ENCODE results near the gene ZNF628. TPM values are rescaled to one million over a fixed set of nuclear protein-coding genes. Genes with fewer than 3 reads are reported as not detected.

The ZNF628 gene
- total and polyA plus RNA-seq, 2 of the 8 experiments (the other 6 are each of a cell fraction or from before 2014, with no cell fraction given): 1.7 to 10.8 TPM

- H3K79me1 ChIP-seq (ENCODE audit: low read depth, low read length): peaks cover 6% of the 10 kb centered on the region
- H3K23ac ChIP-seq (ENCODE audit: insufficient read length): no peak overlapping the region
- FAIRE-seq: no peak
- H4K5ac ChIP-seq (ENCODE audit: insufficient read length, low read depth, low read length): no peak overlapping the region
- no peaks in the 10 kb centered on the region for H3K79me2 ChIP-seq (ENCODE audit: control insufficient read depth in 1 of 2, insufficient read depth in 2 of 2, low read length in 2 of 2)
- no peak overlapping the region for H3K9ac ChIP-seq (replicated peaks in 1 of 4; ENCODE audit: extremely low read depth in 1 of 4, low read depth in 3 of 4, low read length in 3 of 4)
- 0 out of 4 replicates have a peak, but pooled peaks cover 0 to 9% of the 10 kb centered on the region in 2 experiments for H3K9me3 ChIP-seq (ENCODE audit: insufficient read depth in 2 of 2, low read depth in 1 of 2, low read length in 1 of 2)
- peaks cover 0 to 3% (median 0%) of the 10 kb centered on the region in 4 experiments; a peak in 1 of 7 replicates for H3K4me1 ChIP-seq (replicated peaks in 1 of 4; ENCODE audit: control insufficient read depth in 3 of 4, insufficient read depth in 4 of 4, low read length in 3 of 4)
- H2BK12ac ChIP-seq (ENCODE audit: low read depth, low read length): no peak overlapping the region
- no peaks in the 10 kb centered on the region for H3K36me3 ChIP-seq (ENCODE audit: control insufficient read depth in 2 of 4, insufficient read depth in 4 of 4, low read length in 3 of 4)
- no peak overlapping the region for H3K56ac ChIP-seq (replicated peaks; ENCODE audit: insufficient read length, low read depth, low read length)
- ChIA-PET POLR2A (ENCODE audit: partially characterized antibody) (no interaction called here), CTCF (ENCODE audit: partially characterized antibody) (no interaction called here)
- H2AFZ ChIP-seq (ENCODE audit: low read length): no peak overlapping the region
- no peak overlapping the region for H3K27ac ChIP-seq (ENCODE audit: low read depth, low read length)
- H4K8ac ChIP-seq (ENCODE audit: extremely low read depth, insufficient read depth, low read length): no peak overlapping the region
- no peak overlapping the region for H2AK5ac ChIP-seq (ENCODE audit: low read depth, low read length)
- H3K27me3 ChIP-seq (replicated peaks in 1 of 4; ENCODE audit: control insufficient read depth in 3 of 4, extremely low read depth in 1 of 4, insufficient read depth in 3 of 4, low read length in 3 of 4): peaks cover 0 to 2% (median 0%) of the 10 kb centered on the region in 4 experiments; a peak in 2 of 7 replicates
- H3K4me2 ChIP-seq (ENCODE audit: insufficient read depth in 1 of 2, low read depth in 2 of 2, low read length in 2 of 2): no peak overlapping the region
- no peak for DNase-seq (ENCODE audit: low read depth in 1 of 2, low spot score in 2 of 2)
- no peak overlapping the region for H2BK15ac ChIP-seq (ENCODE audit: low read length)
- H3K4me3 ChIP-seq (ENCODE audit: extremely low read depth in 1 of 4, insufficient read depth in 2 of 4, low read depth in 3 of 4, low read length in 4 of 4): no peak overlapping the region
- 91% methylated on average over 1 of the region's 1 CpG; no CpG with 5 or more reads in 1 of the 2 experiments for WGBS, 2 experiments (ENCODE audit: extremely low coverage in 1 of 2, insufficient coverage in 1 of 2, insufficient read length in 1 of 2, insufficient replicate concordance in 2 of 2, low coverage in 1 of 2, low lambda C conversion rate in 2 of 2, missing lambda C conversion rate in 1 of 2)
- H4K91ac ChIP-seq (replicated peaks; ENCODE audit: insufficient read length, low read length): no peak overlapping the region
- H3K18ac ChIP-seq (ENCODE audit: extremely low read depth, low read length): no peak overlapping the region
- no peak overlapping the region for H2BK5ac ChIP-seq (ENCODE audit: low read depth, low read length)
- no peak overlapping the region for H2BK20ac ChIP-seq (ENCODE audit: low read length)
- no peak overlapping the region for H3K14ac ChIP-seq (ENCODE audit: insufficient read length)
- H3K23me2 ChIP-seq (ENCODE audit: low read depth, low read length): peaks cover 13% of the 10 kb centered on the region; the same call in 1 of the 2 replicates
- no peak overlapping the region for H3K4ac ChIP-seq (replicated peaks; ENCODE audit: insufficient read length, low read depth, low read length)
- TF ChIP-seq TEAD4 (IDR thresholded peaks at IDR 0.05; ENCODE audit: low read depth, low read length): no peak
- TF ChIP-seq HDAC2 (IDR thresholded peaks at IDR 0.05; ENCODE audit: borderline replicate concordance in 1 of 2, low read depth in 2 of 2, low read length in 2 of 2): no peak
- TF ChIP-seq RXRA (IDR thresholded peaks at IDR 0.05; ENCODE audit: insufficient read depth, low read depth, low read length): no peak
- TF ChIP-seq CBX8 (IDR thresholded peaks at IDR 0.05; ENCODE audit: borderline replicate concordance, low read depth, low read length): no peak
- no peak for TF ChIP-seq ATF2 (IDR thresholded peaks at IDR 0.05; ENCODE audit: low read length)
- no peak overlapping the region for H2BK120ac ChIP-seq (replicated peaks; ENCODE audit: low read depth, low read length)
- H4K20me1 ChIP-seq (replicated peaks in 1 of 2; ENCODE audit: control insufficient read depth in 1 of 2, insufficient read depth in 2 of 2, low read length in 2 of 2): peaks cover 0 to 14% of the 10 kb centered on the region in 2 experiments
These were observed 45.2 kb upstream of the ZNF628 start for GRCh38 chr19:55431183-55431582.
